Calu3 (cell line): Measurements from ENCODE around the gene IRF7. TPM values are rescaled to one million over a fixed set of nuclear protein-coding genes. Genes with fewer than 3 reads are reported as not detected.

Experiments used
- BruUV-seq: library from RNA; stranded (reverse); fragments of 400-500 nt; replicated peaks from 2 replicates; lab custom pipeline; 2021; lab: Mats Ljungman, UMichigan
- CTCF ChIA-PET: fragments of 300-600 bp; sonication (Branson Sonifier 250); formaldehyde crosslinking; loops from one replicate; lab custom pipeline; 2022; ENCODE audit warnings: antibody characterized with exemption; lab: Charles Lee
- DNase-seq: peaks from one replicate; pipeline ENCODE4 v3.0.0; 2022
- H3K27ac Mint-ChIP-seq: one replicate; pipeline ENCODE4 v1.8.0; 2022; ENCODE audit warnings: mixed read lengths; ENCODE audit not compliant: unreplicated experiment
- H3K27me3 Mint-ChIP-seq: one replicate; pipeline ENCODE4 v1.8.0; 2022; ENCODE audit warnings: mixed read lengths; ENCODE audit not compliant: unreplicated experiment
- H3K36me3 Mint-ChIP-seq: one replicate; pipeline ENCODE4 v1.8.0; 2022; ENCODE audit warnings: mild to moderate bottlenecking, moderate library complexity, mixed read lengths; ENCODE audit not compliant: insufficient read depth, unreplicated experiment
- H3K4me1 Mint-ChIP-seq: one replicate; pipeline ENCODE4 v1.8.0; 2022; ENCODE audit warnings: mild to moderate bottlenecking, low read depth, mixed read lengths; ENCODE audit not compliant: unreplicated experiment
- H3K4me3 Mint-ChIP-seq: one replicate; pipeline ENCODE4 v1.8.0; 2022; ENCODE audit warnings: mild to moderate bottlenecking, low read depth, moderate library complexity, mixed read lengths; ENCODE audit not compliant: unreplicated experiment
- H3K9me3 Mint-ChIP-seq: one replicate; pipeline ENCODE4 v1.8.0; 2022; ENCODE audit warnings: low read depth, mixed read lengths; ENCODE audit not compliant: unreplicated experiment
- CTCF ChIP-seq: fragments of 200-600 bp; IDR thresholded peaks from one replicate; pipeline ENCODE4 v1.8.0; 2022; ENCODE audit warnings: antibody characterized with exemption; ENCODE audit not compliant: unreplicated experiment
- intact Hi-C: fragments of 100-400 bp; cut with micrococcal nuclease; formaldehyde crosslinking; loops from one replicate; pipeline ENCODE4 v1.10.0; 2022; ENCODE audit not compliant: unreplicated experiment
- total RNA-seq: library from RNA; stranded (reverse); gene quantifications from 2 replicates; pipeline ENCODE4 v1.2.3, GENCODE V29; 2022

Gene IRF7
- total RNA-seq, 1 experiment from 2014 or later: 48.7 TPM

GRCh38 chr11:627308-627576 is 11.5 kb upstream of the IRF7 start:
- no TSS peak for BruUV-seq

GRCh38 chr11:626475-627307 is 10.9 kb upstream of the IRF7 start, which contains the start of gene SCT:
TSS of gene SCT (minus strand) at chr11:627181. CDS start at chr11:627143, 38 bp downstream.
- Mint-ChIP-seq H3K4me3 (no peak within 1 kb of the TSS), H3K27ac (no peak within 1 kb of the TSS), H3K27me3 (no peaks in the 10 kb centered on the region), H3K36me3 (peaks cover 31% of the 10 kb centered on the region), H3K9me3 (peaks cover 4% of the 10 kb centered on the region), H3K4me1 (peaks cover 10% of the 10 kb centered on the region)
- no TSS peak for BruUV-seq
- intact Hi-C loops: no loop called here
- DNase-seq: no peak
- TF ChIP-seq CTCF: no peak
- CTCF ChIA-PET: no interaction called here

More at GRCh38 chr11:627308-627576, 11.5 kb upstream of the IRF7 start:
- Mint-ChIP-seq H3K27me3 (no peaks in the 10 kb centered on the region), H3K27ac (no peak overlapping the region), H3K4me1 (peaks cover 10% of the 10 kb centered on the region), H3K9me3 (peaks cover 4% of the 10 kb centered on the region), H3K36me3 (peaks cover 31% of the 10 kb centered on the region), H3K4me3 (no peak overlapping the region)
- intact Hi-C loops: no loop called here
- no peak for TF ChIP-seq CTCF
- no peak for DNase-seq
- CTCF ChIA-PET: no interaction called here

- CTCF ChIA-PET: no interaction called here
- H3K4me3 Mint-ChIP-seq: peak overlapping the region; percentile 41
- H3K27me3 Mint-ChIP-seq: no peaks in the 10 kb centered on the region
- intact Hi-C loops: no loop called here
- H3K27ac Mint-ChIP-seq: no peak overlapping the region
- no peak for DNase-seq
- peaks cover 31% of the 10 kb centered on the region for H3K36me3 Mint-ChIP-seq
- H3K4me1 Mint-ChIP-seq: peaks cover 10% of the 10 kb centered on the region
- peaks cover 4% of the 10 kb centered on the region for H3K9me3 Mint-ChIP-seq
- no TSS peak for BruUV-seq
- no peak for TF ChIP-seq CTCF
These were observed 10.0 kb upstream of the IRF7 start for GRCh38 chr11:625636-626268.

GRCh38 chr11:624705-625635 is 9.2 kb upstream of the IRF7 start, which contains the start of gene CDHR5:
TSS of gene CDHR5 (minus strand) at chr11:624955. CDS start at chr11:624902, 53 bp downstream.
- DNase-seq: no peak
- Mint-ChIP-seq H3K4me1 (peaks cover 10% of the 10 kb centered on the region), H3K9me3 (peaks cover 4% of the 10 kb centered on the region), H3K4me3 (peak within 1 kb of the TSS; percentile 41), H3K27ac (peak within 1 kb of the TSS; percentile 13), H3K27me3 (no peaks in the 10 kb centered on the region), H3K36me3 (peaks cover 32% of the 10 kb centered on the region)
- no TSS peak for BruUV-seq
- intact Hi-C loops: no loop called here
- TF ChIP-seq CTCF: no peak
- CTCF ChIA-PET: no interaction called here
